H9 (cell line): ENCODE results near the gene PLXNA4. TPM values are rescaled to one million over a fixed set of nuclear protein-coding genes. Genes with fewer than 3 reads are reported as not detected.

Experiments used
- DNase-seq: peaks from one replicate; pipeline ENCODE4 v3.0.0-alpha.2; 2017
- H2AFZ ChIP-seq: one replicate; pipeline ENCODE4 v1.6.1; 2013; ENCODE audit warnings: mild to moderate bottlenecking, low read length, control low read depth, moderate library complexity
- H2AK5ac ChIP-seq: 2 replicates; pipeline ENCODE4 v1.6.1; 2013; ENCODE audit warnings: low read length, control low read depth, mixed read lengths; ENCODE audit not compliant: insufficient read length
- H2BK120ac ChIP-seq: one replicate; pipeline ENCODE4 v1.6.1; 2013; ENCODE audit warnings: low read depth, mild to moderate bottlenecking, low read length, control low read depth, inconsistent platforms; ENCODE audit not compliant: poor library complexity, severe bottlenecking
- H2BK12ac ChIP-seq: 2 replicates; pipeline ENCODE4 v1.6.1; 2013; ENCODE audit warnings: low read length, control low read depth, mixed read lengths, low read depth; ENCODE audit not compliant: insufficient read length
- H2BK15ac ChIP-seq: 2 replicates; pipeline ENCODE4 v1.6.1; 2013; ENCODE audit warnings: low read depth, low read length, control low read depth
- H2BK20ac ChIP-seq: one replicate; pipeline ENCODE4 v1.6.1; 2013; ENCODE audit warnings: low read depth, mild to moderate bottlenecking, low read length, control low read depth, inconsistent platforms; ENCODE audit not compliant: poor library complexity, severe bottlenecking
- H2BK5ac ChIP-seq: 2 replicates; pipeline ENCODE4 v1.6.1; 2013; ENCODE audit warnings: low read length, control low read depth, mixed read lengths; ENCODE audit not compliant: insufficient read length
- H3K14ac ChIP-seq: 2 replicates; pipeline ENCODE4 v1.6.1; 2013; ENCODE audit warnings: low read length, control low read depth; ENCODE audit not compliant: insufficient read depth
- H3K18ac ChIP-seq: 2 replicates; pipeline ENCODE4 v1.6.1; 2013; ENCODE audit warnings: low read depth, mild to moderate bottlenecking, mixed read lengths, low read length, control low read depth; ENCODE audit not compliant: insufficient read length
- H3K23ac ChIP-seq: 2 replicates; pipeline ENCODE4 v1.6.1; 2013; ENCODE audit warnings: low read length, control low read depth, mixed read lengths, low read depth; ENCODE audit not compliant: insufficient read length
- H3K23me2 ChIP-seq: 2 replicates; pipeline ENCODE4 v1.6.1; 2013; ENCODE audit warnings: low read depth, mild to moderate bottlenecking, mixed read lengths, low read length, control low read depth; ENCODE audit not compliant: insufficient read length, poor library complexity, severe bottlenecking
- H3K27ac ChIP-seq: 2 replicates; pipeline ENCODE4 v1.5.1; 2013; ENCODE audit warnings: low read length, control low read depth, mixed read lengths, low read depth; ENCODE audit not compliant: insufficient read length
- H3K27me3 ChIP-seq: 2 replicates; pipeline ENCODE4 v1.6.1; 2013; ENCODE audit warnings: low read length, control low read depth, inconsistent platforms; ENCODE audit not compliant: insufficient read depth
- H3K4ac ChIP-seq: 2 replicates; pipeline ENCODE4 v1.6.1; 2013; ENCODE audit warnings: low read depth, mild to moderate bottlenecking, control low read depth, inconsistent platforms, low read length, moderate library complexity
- H3K4me1 ChIP-seq: 2 replicates; pipeline ENCODE4 v1.6.1; 2013; ENCODE audit warnings: low read length, control low read depth, inconsistent platforms; ENCODE audit not compliant: insufficient read depth
- H3K4me2 ChIP-seq: 2 replicates; pipeline ENCODE4 v1.6.1; 2013; ENCODE audit warnings: low read length, control low read depth, mixed read lengths; ENCODE audit not compliant: insufficient read length, insufficient read depth
- H3K56ac ChIP-seq: 2 replicates; pipeline ENCODE4 v1.6.1; 2013; ENCODE audit warnings: low read depth, mild to moderate bottlenecking, mixed read lengths, low read length, control low read depth; ENCODE audit not compliant: insufficient read length
- H3K79me1 ChIP-seq: 2 replicates; pipeline ENCODE4 v1.6.1; 2013; ENCODE audit warnings: low read depth, mild to moderate bottlenecking, moderate library complexity, low read length, control low read depth, inconsistent platforms; ENCODE audit not compliant: insufficient read depth, poor library complexity, severe bottlenecking
- H3K79me2 ChIP-seq: 2 replicates; pipeline ENCODE4 v1.6.1; 2013; ENCODE audit warnings: low read length, control low read depth, inconsistent platforms; ENCODE audit not compliant: insufficient read depth
- H3K9ac ChIP-seq: 2 replicates; pipeline ENCODE4 v1.6.1; 2013; ENCODE audit warnings: low read length, control low read depth, mixed read lengths; ENCODE audit not compliant: insufficient read length; ENCODE audit errors: extremely low read depth
- H3K9me3 ChIP-seq: one replicate; pipeline ENCODE4 v1.6.1; 2013; ENCODE audit warnings: low read depth, low read length, inconsistent platforms; ENCODE audit not compliant: control insufficient read depth
- H3T11ph ChIP-seq: one replicate; pipeline ENCODE4 v1.6.1; 2013; ENCODE audit warnings: mild to moderate bottlenecking, low read length, control low read depth, inconsistent platforms
- H4K20me1 ChIP-seq: one replicate; pipeline ENCODE4 v1.6.1; 2013; ENCODE audit not compliant: control insufficient read depth, insufficient read length, insufficient read depth
- H4K5ac ChIP-seq: 2 replicates; pipeline ENCODE4 v1.6.1; 2013; ENCODE audit warnings: low read depth, mild to moderate bottlenecking, mixed read lengths, low read length, control low read depth; ENCODE audit not compliant: insufficient read length
- H4K8ac ChIP-seq: replicated peaks from 2 replicates; pipeline ENCODE4 v1.6.1; 2013; ENCODE audit warnings: low read length, control low read depth, mixed read lengths, low read depth; ENCODE audit not compliant: insufficient read length
- H4K91ac ChIP-seq: 2 replicates; pipeline ENCODE4 v1.6.1; 2013; ENCODE audit warnings: low read depth, mild to moderate bottlenecking, moderate library complexity, mixed read lengths, low read length, control low read depth; ENCODE audit not compliant: insufficient read length
- H3K27ac Mint-ChIP-seq, 3 experiments: 2 replicates in 2 of 3; 3 replicates in 1 of 3; pipeline ENCODE4 v1.8.0; 2020 to 2021; ENCODE audit warnings: mixed read lengths in 3 of 3, mild to moderate bottlenecking in 1 of 3, moderate library complexity in 1 of 3
- H3K27me3 Mint-ChIP-seq: 2 replicates; pipeline ENCODE4 v1.8.0; 2021; ENCODE audit warnings: low read depth, mild to moderate bottlenecking, moderate library complexity, mixed read lengths
- H3K36me3 Mint-ChIP-seq, 3 experiments: 2 replicates in 2 of 3; 3 replicates in 1 of 3; pipeline ENCODE4 v1.8.0; 2020 to 2021; ENCODE audit warnings: low read depth in 3 of 3, mixed read lengths in 3 of 3; ENCODE audit not compliant: insufficient read depth in 1 of 3
- H3K4me1 Mint-ChIP-seq, 2 experiments: 2 replicates each; pipeline ENCODE4 v1.8.0; 2020; ENCODE audit warnings: mixed read lengths in 2 of 2
- H3K4me3 Mint-ChIP-seq, 2 experiments: 2 replicates in 1 of 2; 3 replicates in 1 of 2; pipeline ENCODE4 v1.8.0; 2020 to 2021; ENCODE audit warnings: mild to moderate bottlenecking in 2 of 2, mixed read lengths in 2 of 2, moderate library complexity in 1 of 2
- H3K9me3 Mint-ChIP-seq, 2 experiments: 2 replicates in 1 of 2; 3 replicates in 1 of 2; pipeline ENCODE4 v1.8.0; 2020; ENCODE audit warnings: mild to moderate bottlenecking in 2 of 2, mixed read lengths in 2 of 2, moderate library complexity in 1 of 2
- WGBS: extraction: QIAGEN DNeasy Blood & Tissue Kit; methylation state at CpG from one replicate; pipeline ENCODE4 v1.1.7; 2013; ENCODE audit warnings: missing lambda C conversion rate, low lambda C conversion rate, mixed read lengths; ENCODE audit not compliant: insufficient read length; ENCODE audit errors: extremely low coverage; 5-methylcytosine and 5-hydroxymethylcytosine counted together
- total RNA-seq: library from RNA; stranded (reverse); gene quantifications from 2 replicates; pipeline ENCODE4 v1.2.1, GENCODE V29; 2021
- TF ChIP-seq, protein P1 (sequence below): fragments of 200-600 bp; sonication (generic); conservative IDR thresholded peaks from 3 replicates; pipeline ENCODE4 v1.8.0; 2021; ENCODE audit warnings: antibody characterized with exemption, mild to moderate bottlenecking

Gene PLXNA4
- total RNA-seq, 1 experiment from 2014 or later, result 0.35 TPM

DNA sequence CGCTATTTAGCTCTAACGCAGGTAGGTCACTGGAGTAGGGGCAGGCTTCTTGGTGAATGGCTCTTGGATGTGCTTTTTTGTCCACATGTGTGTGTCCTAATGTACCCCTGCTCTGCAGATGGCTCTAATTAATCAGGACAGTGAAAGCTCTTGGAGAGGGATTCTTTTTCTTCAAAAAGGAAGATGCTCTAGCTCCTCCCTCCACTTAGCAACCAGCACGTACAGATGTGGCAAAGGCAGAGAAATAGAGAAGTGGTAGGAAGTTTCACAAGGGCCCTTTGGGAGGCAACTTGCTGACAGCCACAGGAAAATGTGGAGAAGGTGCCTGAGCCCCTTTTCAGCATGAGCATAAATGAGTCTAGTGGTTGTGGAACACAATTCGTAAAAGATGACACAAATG is 221.7 kb downstream of the PLXNA4 start:
- Histone ChIP-seq H2BK12ac (no peak overlapping the region), H4K8ac (no peak overlapping the region), H2BK120ac (no peak overlapping the region), H3K4me1 (no peaks in the 10 kb centered on the region; the same call in 1 of the 2 replicates), H3K23me2 (no peaks in the 10 kb centered on the region), H3K27ac (no peak overlapping the region), H2AFZ (no peak overlapping the region), H3T11ph (no peak overlapping the region), H3K56ac (no peak overlapping the region), H4K20me1 (no peaks in the 10 kb centered on the region), H2BK15ac (no peak overlapping the region), H3K23ac (no peak overlapping the region), H4K91ac (no peak overlapping the region), H4K5ac (no peak overlapping the region), H3K4ac (no peak overlapping the region), H2BK20ac (no peak overlapping the region), H3K18ac (no peak overlapping the region), H3K4me2 (no peak overlapping the region), H3K27me3 (no peaks in the 10 kb centered on the region), H2AK5ac (no peak overlapping the region), H3K79me1 (no peaks in the 10 kb centered on the region), H3K9me3 (no peaks in the 10 kb centered on the region), H2BK5ac (no peak overlapping the region), H3K79me2 (no peaks in the 10 kb centered on the region), H3K14ac (no peak overlapping the region), H3K9ac (no peak overlapping the region)
- Mint-ChIP-seq H3K9me3 (peaks cover 0 to 3% of the 10 kb centered on the region in 2 experiments; a peak in 1 of 5 replicates), H3K4me3 (no peak overlapping the region), H3K36me3 (no peaks in the 10 kb centered on the region), H3K27me3 (peaks cover 40% of the 10 kb centered on the region), H3K27ac (no peak overlapping the region), H3K4me1 (peaks cover 7 to 10% of the 10 kb centered on the region in 2 experiments)
- no CpG with 5 or more reads among the region's 4 CpGs for WGBS
- TF ChIP-seq, protein P1, sequence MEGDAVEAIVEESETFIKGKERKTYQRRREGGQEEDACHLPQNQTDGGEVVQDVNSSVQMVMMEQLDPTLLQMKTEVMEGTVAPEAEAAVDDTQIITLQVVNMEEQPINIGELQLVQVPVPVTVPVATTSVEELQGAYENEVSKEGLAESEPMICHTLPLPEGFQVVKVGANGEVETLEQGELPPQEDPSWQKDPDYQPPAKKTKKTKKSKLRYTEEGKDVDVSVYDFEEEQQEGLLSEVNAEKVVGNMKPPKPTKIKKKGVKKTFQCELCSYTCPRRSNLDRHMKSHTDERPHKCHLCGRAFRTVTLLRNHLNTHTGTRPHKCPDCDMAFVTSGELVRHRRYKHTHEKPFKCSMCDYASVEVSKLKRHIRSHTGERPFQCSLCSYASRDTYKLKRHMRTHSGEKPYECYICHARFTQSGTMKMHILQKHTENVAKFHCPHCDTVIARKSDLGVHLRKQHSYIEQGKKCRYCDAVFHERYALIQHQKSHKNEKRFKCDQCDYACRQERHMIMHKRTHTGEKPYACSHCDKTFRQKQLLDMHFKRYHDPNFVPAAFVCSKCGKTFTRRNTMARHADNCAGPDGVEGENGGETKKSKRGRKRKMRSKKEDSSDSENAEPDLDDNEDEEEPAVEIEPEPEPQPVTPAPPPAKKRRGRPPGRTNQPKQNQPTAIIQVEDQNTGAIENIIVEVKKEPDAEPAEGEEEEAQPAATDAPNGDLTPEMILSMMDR, result no peak
- no peak for DNase-seq
